ENCODE results near the gene RCOR3.

The RCOR3 gene

GRCh38 chr1:211335522-211336157, 76.5 kb downstream of the RCOR3 start:
- no peak for DNase-seq (ENCODE audit: low spot score)
- H3K27ac ChIP-seq: no peak overlapping the region
- POLR2A ChIA-PET (ENCODE audit: low non-redundant PET): no interaction called here
- CTCF ChIA-PET: interaction anchor here (1.1 kb wide), 1 partner anchor 12 kb away, joined by 4 read pairs; no protein-coding TSS in a partner anchor
- TF ChIP-seq, protein P1, sequence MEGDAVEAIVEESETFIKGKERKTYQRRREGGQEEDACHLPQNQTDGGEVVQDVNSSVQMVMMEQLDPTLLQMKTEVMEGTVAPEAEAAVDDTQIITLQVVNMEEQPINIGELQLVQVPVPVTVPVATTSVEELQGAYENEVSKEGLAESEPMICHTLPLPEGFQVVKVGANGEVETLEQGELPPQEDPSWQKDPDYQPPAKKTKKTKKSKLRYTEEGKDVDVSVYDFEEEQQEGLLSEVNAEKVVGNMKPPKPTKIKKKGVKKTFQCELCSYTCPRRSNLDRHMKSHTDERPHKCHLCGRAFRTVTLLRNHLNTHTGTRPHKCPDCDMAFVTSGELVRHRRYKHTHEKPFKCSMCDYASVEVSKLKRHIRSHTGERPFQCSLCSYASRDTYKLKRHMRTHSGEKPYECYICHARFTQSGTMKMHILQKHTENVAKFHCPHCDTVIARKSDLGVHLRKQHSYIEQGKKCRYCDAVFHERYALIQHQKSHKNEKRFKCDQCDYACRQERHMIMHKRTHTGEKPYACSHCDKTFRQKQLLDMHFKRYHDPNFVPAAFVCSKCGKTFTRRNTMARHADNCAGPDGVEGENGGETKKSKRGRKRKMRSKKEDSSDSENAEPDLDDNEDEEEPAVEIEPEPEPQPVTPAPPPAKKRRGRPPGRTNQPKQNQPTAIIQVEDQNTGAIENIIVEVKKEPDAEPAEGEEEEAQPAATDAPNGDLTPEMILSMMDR (conservative IDR thresholded peaks at IDR 0.05; ENCODE audit: low read depth): no peak

DNA sequence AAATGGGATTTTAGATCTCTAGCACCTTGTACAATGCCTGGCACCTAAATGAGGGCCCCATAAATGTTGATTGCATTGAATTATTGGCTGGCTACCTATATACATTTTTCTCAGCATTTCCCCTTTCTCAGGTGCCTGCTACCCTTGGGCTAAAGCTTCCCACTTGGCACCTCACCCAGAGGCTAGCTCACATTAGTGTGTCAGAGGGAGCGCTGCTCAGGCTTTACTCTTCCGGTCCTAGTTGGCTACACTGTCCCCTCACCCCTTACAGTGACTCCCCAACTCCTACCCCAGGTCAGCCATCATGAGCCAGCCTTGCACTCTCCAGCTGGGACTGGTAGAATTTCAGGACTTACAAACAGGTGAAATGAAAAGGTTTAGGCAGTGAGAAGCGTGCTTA, 77.0 kb downstream of the RCOR3 start:
- ChIA-PET POLR2A (ENCODE audit: low non-redundant PET) (no interaction called here), CTCF (no interaction called here)
- DNase-seq (ENCODE audit: low spot score): no peak
- TF ChIP-seq, protein P1 (conservative IDR thresholded peaks at IDR 0.05; ENCODE audit: low read depth): no peak
- H3K27ac ChIP-seq: no peak overlapping the region

GRCh38 chr1:211336775-211337174, 77.6 kb downstream of the RCOR3 start:
- CTCF ChIA-PET: no interaction called here
- no peak for DNase-seq (ENCODE audit: low spot score)
- TF ChIP-seq, protein P1 (conservative IDR thresholded peaks at IDR 0.05; ENCODE audit: low read depth): no peak
- H3K27ac ChIP-seq: no peak overlapping the region
- POLR2A ChIA-PET (ENCODE audit: low non-redundant PET): no interaction called here

DNA sequence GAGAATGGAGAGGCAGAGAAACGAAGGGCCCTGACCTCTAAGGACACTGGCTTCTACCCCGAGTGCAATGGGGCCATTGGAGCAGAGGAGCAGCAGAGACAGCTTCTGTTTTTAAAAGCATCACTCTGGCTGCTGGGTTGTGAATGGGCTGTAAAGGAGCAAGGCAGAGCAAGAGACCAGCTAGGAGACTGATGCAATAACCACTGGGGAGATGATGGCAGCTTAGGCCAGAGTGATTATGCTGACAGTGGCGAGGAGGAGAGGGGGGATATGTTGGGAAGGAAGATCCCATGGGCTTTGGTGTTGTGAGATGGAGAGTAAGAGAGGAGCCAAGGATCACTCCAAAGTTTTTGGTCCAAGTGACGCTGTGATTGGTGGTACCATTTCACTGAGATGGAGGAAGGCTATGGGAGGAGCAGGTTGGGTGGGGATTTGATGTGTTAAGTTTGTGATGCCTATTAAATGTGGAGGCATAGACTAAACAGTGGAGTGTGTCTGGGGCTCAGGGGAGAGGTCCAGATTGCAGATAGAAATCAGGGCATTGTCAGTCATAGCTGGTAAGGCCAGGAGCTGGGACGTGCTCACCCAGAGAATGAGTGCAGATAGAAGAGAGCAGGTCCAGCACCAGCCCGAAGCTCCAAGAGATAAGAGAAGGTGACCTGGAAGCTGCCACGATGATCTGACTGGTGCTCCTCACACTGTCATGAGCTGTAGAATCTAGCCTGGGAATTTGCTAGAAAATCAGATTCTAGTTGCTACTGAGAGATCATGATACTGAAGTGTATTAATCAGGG, 78.5 kb downstream of the RCOR3 start:
- POLR2A ChIA-PET (ENCODE audit: low non-redundant PET): no interaction called here
- no peak overlapping the region for H3K27ac ChIP-seq
- DNase-seq (ENCODE audit: low spot score): no peak
- CTCF ChIA-PET: interaction anchor here (0.6 kb wide), 1 partner anchor 800 kb away, joined by 3 read pairs; no protein-coding TSS in a partner anchor
- TF ChIP-seq, protein P1 (conservative IDR thresholded peaks at IDR 0.05; ENCODE audit: low read depth): no peak

DNA sequence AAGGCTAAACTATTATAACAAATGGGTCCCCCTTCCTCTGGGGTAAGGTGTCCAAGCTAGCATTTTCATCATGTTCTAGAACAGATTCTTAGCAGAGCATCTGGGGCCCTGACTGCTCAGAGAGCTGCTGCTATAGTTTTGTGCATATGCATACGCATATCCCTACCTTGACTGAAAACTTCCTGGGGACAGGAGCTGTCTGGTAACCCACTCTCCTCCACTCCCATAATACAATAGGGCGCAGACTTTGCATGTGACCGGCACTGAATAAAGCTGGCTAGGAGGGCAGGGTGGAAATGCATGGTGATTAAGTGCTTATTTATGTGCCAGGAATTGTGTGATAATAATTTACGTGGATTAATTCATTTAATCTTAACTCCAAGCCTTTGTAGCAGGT, 79.1 kb downstream of the RCOR3 start:
- DNase-seq (ENCODE audit: low spot score): no peak
- H3K27ac ChIP-seq: no peak overlapping the region
- TF ChIP-seq, protein P1 (conservative IDR thresholded peaks at IDR 0.05; ENCODE audit: low read depth): no peak
- CTCF ChIA-PET: interaction anchor here (2.0 kb wide), 1 partner anchor 15 kb away, joined by 5 read pairs; no protein-coding TSS in a partner anchor
- POLR2A ChIA-PET (ENCODE audit: low non-redundant PET): no interaction called here

DNA sequence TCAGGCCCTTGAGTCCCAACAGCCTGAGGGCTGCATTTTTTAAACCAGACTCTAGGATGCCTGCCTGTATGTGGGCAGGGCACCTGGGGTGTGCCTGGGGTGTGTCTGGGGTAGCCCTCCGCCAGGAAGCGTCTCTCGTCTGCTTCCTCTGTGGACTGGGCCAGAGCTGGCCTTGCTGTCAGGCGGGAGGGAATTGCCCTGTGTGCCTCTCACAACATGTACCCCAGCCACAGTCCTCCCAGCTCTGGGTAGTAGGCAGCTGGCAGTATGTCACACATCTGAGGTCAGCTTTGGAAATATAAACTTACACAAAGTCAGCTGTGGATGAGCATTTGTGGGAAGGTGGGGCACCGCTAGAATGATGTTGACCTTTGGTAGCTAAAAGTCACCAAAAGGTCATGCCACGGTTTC, 80.5 kb downstream of the RCOR3 start:
- CTCF ChIA-PET: interaction anchor here (2.0 kb wide), 1 partner anchor 16 kb away, joined by 5 read pairs; no protein-coding TSS in a partner anchor
- TF ChIP-seq, protein P1 (conservative IDR thresholded peaks at IDR 0.05; ENCODE audit: low read depth): no peak
- POLR2A ChIA-PET (ENCODE audit: low non-redundant PET): no interaction called here
- no peak for DNase-seq (ENCODE audit: low spot score)
- no peak overlapping the region for H3K27ac ChIP-seq
